HepG2 (cell line): Measurements from ENCODE around the gene ADAMTSL3. TPM values are rescaled to one million over a fixed set of nuclear protein-coding genes. Genes with fewer than 3 reads are reported as not detected.

Source experiments
- AGO2 ChIP-seq: fragments of 200-400 bp; formaldehyde crosslinking; optimal IDR thresholded peaks from 2 replicates; pipeline ENCODE3; 2017; ENCODE audit warnings: mild to moderate bottlenecking, low read depth, low read length, moderate library complexity
- FOXA3 ChIP-seq: IDR thresholded peaks from 2 replicates; pipeline ENCODE4 v1.6.1; 2016; ENCODE audit warnings: missing genetic modification reagents, missing compliant biosample characterization
- GFI1 ChIP-seq: sonication (generic); formaldehyde crosslinking; IDR thresholded peaks from 2 replicates; pipeline ENCODE4 v1.5.0; 2020; ENCODE audit warnings: missing genetic modification reagents, mild to moderate bottlenecking, borderline replicate concordance
- JUND ChIP-seq: sonication (generic); formaldehyde crosslinking; IDR thresholded peaks from 2 replicates; pipeline ENCODE4 v1.8.0; 2022; ENCODE audit warnings: mild to moderate bottlenecking, missing genetic modification reagents
- KLF11 ChIP-seq: IDR thresholded peaks from 2 replicates; pipeline ENCODE4 v1.6.1; 2016; ENCODE audit warnings: missing compliant biosample characterization
- LRRFIP1 ChIP-seq: sonication (generic); formaldehyde crosslinking; conservative IDR thresholded peaks from 2 replicates; pipeline ENCODE4 v1.4.0; 2020; ENCODE audit warnings: missing genetic modification reagents
- MEF2D ChIP-seq: sonication (generic); formaldehyde crosslinking; IDR thresholded peaks from 2 replicates; pipeline ENCODE4 v1.5.1; 2020; ENCODE audit warnings: mild to moderate bottlenecking, missing genetic modification reagents
- NBN ChIP-seq: fragments of 450-650 bp; conservative IDR thresholded peaks from 2 replicates; pipeline ENCODE4 v1.6.1; 2017
- NFYC ChIP-seq: IDR thresholded peaks from 2 replicates; pipeline ENCODE4 v1.6.1; 2016; ENCODE audit warnings: missing genetic modification reagents, missing compliant biosample characterization
- PHF20 ChIP-seq: sonication (generic); formaldehyde crosslinking; IDR thresholded peaks from 2 replicates; pipeline ENCODE4 v1.5.0; 2020; ENCODE audit warnings: mild to moderate bottlenecking, missing genetic modification reagents
- ZBTB3 ChIP-seq: sonication (generic); formaldehyde crosslinking; IDR thresholded peaks from 2 replicates; pipeline ENCODE4 v1.4.0; 2020; ENCODE audit warnings: low read depth, mild to moderate bottlenecking, moderate library complexity, missing genetic modification reagents, borderline replicate concordance
- ZFP36L2 ChIP-seq: sonication (generic); formaldehyde crosslinking; IDR thresholded peaks from 2 replicates; pipeline ENCODE4 v1.4.0; 2020; ENCODE audit warnings: missing genetic modification reagents
- ZNF224 ChIP-seq: sonication (generic); formaldehyde crosslinking; IDR thresholded peaks from 2 replicates; pipeline ENCODE4 v1.5.0; 2020; ENCODE audit warnings: mild to moderate bottlenecking, missing genetic modification reagents
- ZNF337 ChIP-seq: sonication (generic); formaldehyde crosslinking; IDR thresholded peaks from 2 replicates; pipeline ENCODE4 v1.5.1; 2020; ENCODE audit warnings: missing genetic modification reagents, low read depth, mild to moderate bottlenecking, borderline replicate concordance
- ZNF451 ChIP-seq: sonication (generic); formaldehyde crosslinking; IDR thresholded peaks from 2 replicates; pipeline ENCODE4 v1.5.0; 2020; ENCODE audit warnings: mild to moderate bottlenecking, missing genetic modification reagents
- ZNF589 ChIP-seq: sonication (generic); formaldehyde crosslinking; conservative IDR thresholded peaks from 2 replicates; pipeline ENCODE4 v1.8.0; 2022; ENCODE audit warnings: mild to moderate bottlenecking, moderate library complexity, missing genetic modification reagents
- ZNF616 ChIP-seq: sonication (generic); formaldehyde crosslinking; IDR thresholded peaks from 2 replicates; pipeline ENCODE4 v1.5.0; 2020; ENCODE audit warnings: low read depth, mild to moderate bottlenecking, missing genetic modification reagents
- ZNF878 ChIP-seq: sonication (generic); formaldehyde crosslinking; IDR thresholded peaks from 2 replicates; pipeline ENCODE4 v1.8.1; 2023; ENCODE audit warnings: mild to moderate bottlenecking, missing genetic modification reagents, moderate library complexity
- polyA plus RNA-seq, 8 experiments: library from polyadenylated mRNA; depleted of rRNA in 3 of 8; stranded (reverse) in 7 of 8; unstranded in 1 of 8; fragments of >200 nt; fragmentation: Illumina TruSeq in 4 of 8; extraction: Trizol in 4 of 8; gene quantifications; 2 replicates each; pipeline versions ENCODE4 v1.2.1 to v1.2.3, GENCODE V29; 2011 to 2016; ENCODE audit warnings: low read depth in 4 of 8, missing spikeins in 1 of 8, mixed read lengths in 1 of 8; ENCODE audit not compliant: insufficient read depth in 1 of 8
- total RNA-seq, 5 experiments: library from RNA; depleted of rRNA; stranded (reverse); fragments of >200 nt; fragmentation: Illumina TruSeq; extraction: Trizol; gene quantifications; 2 replicates each; pipeline ENCODE4 v1.2.3, GENCODE V29; 2016; ENCODE audit warnings: low read depth in 1 of 5
- TF ChIP-seq, protein P1 (sequence below): IDR thresholded peaks from 2 replicates; pipeline ENCODE4 v1.6.1; 2016; ENCODE audit warnings: low read depth, missing genetic modification reagents, missing compliant biosample characterization

ADAMTSL3 gene
- total and polyA plus RNA-seq, 2 of the 13 experiments (the other 11 are each of a cell fraction or from before 2014, with no cell fraction given): 0.04 to 0.09 TPM

GRCh38 chr15:83930392-83931212 is 276.7 kb downstream of the ADAMTSL3 start (continued):
- TF ChIP-seq LRRFIP1 (no peak), NBN (no peak), ZNF616 (CRISPR knock-in tag) (no peak), MEF2D (CRISPR knock-in tag) (peak; percentile 97), ZFP36L2 (CRISPR knock-in tag) (no peak), ZNF224 (CRISPR knock-in tag) (no peak), FOXA3 (CRISPR knock-in tag) (peak; percentile 92), GFI1 (CRISPR knock-in tag) (peak; percentile 60; the same call in 1 of the 2 replicates), AGO2 (no peak), ZBTB3 (CRISPR knock-in tag) (no peak), ZNF451 (CRISPR knock-in tag) (no peak), ZNF589 (CRISPR knock-in tag) (no peak), ZNF878 (CRISPR knock-in tag) (peak; percentile 64; the same call in 1 of the 2 replicates), KLF11 (no peak), PHF20 (CRISPR knock-in tag) (no peak), JUND (CRISPR knock-in tag) (no peak), ZNF337 (CRISPR knock-in tag) (no peak), NFYC (CRISPR knock-in tag) (no peak)
- TF ChIP-seq, protein P1, sequence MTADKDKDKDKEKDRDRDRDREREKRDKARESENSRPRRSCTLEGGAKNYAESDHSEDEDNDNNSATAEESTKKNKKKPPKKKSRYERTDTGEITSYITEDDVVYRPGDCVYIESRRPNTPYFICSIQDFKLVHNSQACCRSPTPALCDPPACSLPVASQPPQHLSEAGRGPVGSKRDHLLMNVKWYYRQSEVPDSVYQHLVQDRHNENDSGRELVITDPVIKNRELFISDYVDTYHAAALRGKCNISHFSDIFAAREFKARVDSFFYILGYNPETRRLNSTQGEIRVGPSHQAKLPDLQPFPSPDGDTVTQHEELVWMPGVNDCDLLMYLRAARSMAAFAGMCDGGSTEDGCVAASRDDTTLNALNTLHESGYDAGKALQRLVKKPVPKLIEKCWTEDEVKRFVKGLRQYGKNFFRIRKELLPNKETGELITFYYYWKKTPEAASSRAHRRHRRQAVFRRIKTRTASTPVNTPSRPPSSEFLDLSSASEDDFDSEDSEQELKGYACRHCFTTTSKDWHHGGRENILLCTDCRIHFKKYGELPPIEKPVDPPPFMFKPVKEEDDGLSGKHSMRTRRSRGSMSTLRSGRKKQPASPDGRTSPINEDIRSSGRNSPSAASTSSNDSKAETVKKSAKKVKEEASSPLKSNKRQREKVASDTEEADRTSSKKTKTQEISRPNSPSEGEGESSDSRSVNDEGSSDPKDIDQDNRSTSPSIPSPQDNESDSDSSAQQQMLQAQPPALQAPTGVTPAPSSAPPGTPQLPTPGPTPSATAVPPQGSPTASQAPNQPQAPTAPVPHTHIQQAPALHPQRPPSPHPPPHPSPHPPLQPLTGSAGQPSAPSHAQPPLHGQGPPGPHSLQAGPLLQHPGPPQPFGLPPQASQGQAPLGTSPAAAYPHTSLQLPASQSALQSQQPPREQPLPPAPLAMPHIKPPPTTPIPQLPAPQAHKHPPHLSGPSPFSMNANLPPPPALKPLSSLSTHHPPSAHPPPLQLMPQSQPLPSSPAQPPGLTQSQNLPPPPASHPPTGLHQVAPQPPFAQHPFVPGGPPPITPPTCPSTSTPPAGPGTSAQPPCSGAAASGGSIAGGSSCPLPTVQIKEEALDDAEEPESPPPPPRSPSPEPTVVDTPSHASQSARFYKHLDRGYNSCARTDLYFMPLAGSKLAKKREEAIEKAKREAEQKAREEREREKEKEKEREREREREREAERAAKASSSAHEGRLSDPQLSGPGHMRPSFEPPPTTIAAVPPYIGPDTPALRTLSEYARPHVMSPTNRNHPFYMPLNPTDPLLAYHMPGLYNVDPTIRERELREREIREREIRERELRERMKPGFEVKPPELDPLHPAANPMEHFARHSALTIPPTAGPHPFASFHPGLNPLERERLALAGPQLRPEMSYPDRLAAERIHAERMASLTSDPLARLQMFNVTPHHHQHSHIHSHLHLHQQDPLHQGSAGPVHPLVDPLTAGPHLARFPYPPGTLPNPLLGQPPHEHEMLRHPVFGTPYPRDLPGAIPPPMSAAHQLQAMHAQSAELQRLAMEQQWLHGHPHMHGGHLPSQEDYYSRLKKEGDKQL (CRISPR knock-in tag): peak; percentile 93
